ENCODE results near the gene ASB15. TPM values are rescaled to one million over a fixed set of nuclear protein-coding genes. Genes with fewer than 3 reads are reported as not detected.

Gene ASB15
- total and polyA plus RNA-seq, 2 experiments from 2014 or later, result not detected

- no peaks in the 10 kb centered on the region for H3K36me3 ChIP-seq (ENCODE audit: low read depth)
- H2AFZ ChIP-seq, result no peak overlapping the region
- H4K20me1 ChIP-seq (ENCODE audit: insufficient read depth), result no peaks in the 10 kb centered on the region
- no peak overlapping the region for H3K9ac ChIP-seq
- no peaks in the 10 kb centered on the region for H3K79me2 ChIP-seq (ENCODE audit: insufficient read depth)
- no peak overlapping the region for H3K4me3 ChIP-seq
- no peaks in the 10 kb centered on the region for H3K9me3 ChIP-seq (ENCODE audit: low read depth)
- peaks cover 15% of the 10 kb centered on the region for H3K4me1 ChIP-seq (ENCODE audit: insufficient read depth)
- TF ChIP-seq EZH2 (IDR thresholded peaks at IDR 0.05; ENCODE audit: insufficient read depth, poor library complexity, severe bottlenecking), result no peak
- no peak for TF ChIP-seq EZH2phosphoT487 (IDR thresholded peaks at IDR 0.05; ENCODE audit: insufficient read depth, low read depth)
- H3K4me2 ChIP-seq (ENCODE audit: unreplicated experiment), result no peak overlapping the region
- peaks cover 10% of the 10 kb centered on the region; the same call in 1 of the 2 replicates for H3F3A ChIP-seq (ENCODE audit: insufficient read depth)
- no peak overlapping the region for H3K27ac ChIP-seq
- in situ Hi-C loops (cut with MboI), result loop anchor here (10.0 kb wide), 1 partner anchor 227 kb away; no protein-coding TSS in a partner anchor
- DNase-seq, result no peak
- WGBS, 2 experiments (ENCODE audit: low coverage in 1 of 2, low lambda C conversion rate in 2 of 2, missing lambda C conversion rate in 2 of 2), result 81 to 86% methylated on average over 2 of the region's 2 CpGs
- H3K27me3 ChIP-seq (replicated peaks; ENCODE audit: insufficient read depth), result no peaks in the 10 kb centered on the region
- no peaks in the 10 kb centered on the region for H3K9me2 ChIP-seq (ENCODE audit: insufficient read depth)
These were observed 36.3 kb downstream of the ASB15 start for GRCh38 chr7:123637878-123638277.

GRCh38 chr7:123639631-123640030 is 38.0 kb downstream of the ASB15 start:
- Histone ChIP-seq H3K9me2 (ENCODE audit: insufficient read depth) (no peaks in the 10 kb centered on the region; the same call in 1 of the 2 replicates), H3K79me2 (ENCODE audit: insufficient read depth) (no peaks in the 10 kb centered on the region), H4K20me1 (ENCODE audit: insufficient read depth) (no peaks in the 10 kb centered on the region), H3K9me3 (ENCODE audit: low read depth) (no peaks in the 10 kb centered on the region), H3K4me3 (no peak overlapping the region), H2AFZ (no peak overlapping the region), H3K9ac (no peak overlapping the region), H3K27me3 (replicated peaks; ENCODE audit: insufficient read depth) (no peaks in the 10 kb centered on the region), H3K36me3 (ENCODE audit: low read depth) (no peaks in the 10 kb centered on the region), H3K27ac (no peak overlapping the region), H3K4me1 (ENCODE audit: insufficient read depth) (peaks cover 12% of the 10 kb centered on the region), H3F3A (ENCODE audit: insufficient read depth) (peaks cover 14% of the 10 kb centered on the region), H3K4me2 (ENCODE audit: unreplicated experiment) (no peak overlapping the region)
- TF ChIP-seq EZH2phosphoT487 (IDR thresholded peaks at IDR 0.05; ENCODE audit: insufficient read depth, low read depth) (no peak), EZH2 (IDR thresholded peaks at IDR 0.05; ENCODE audit: insufficient read depth, poor library complexity, severe bottlenecking) (no peak)
- in situ Hi-C loops (cut with MboI), result loop anchor here (10.0 kb wide), 1 partner anchor 225 kb away; no protein-coding TSS in a partner anchor
- 73 to 79% methylated on average over 2 of the region's 2 CpGs for WGBS, 2 experiments (ENCODE audit: low coverage in 1 of 2, low lambda C conversion rate in 2 of 2, missing lambda C conversion rate in 2 of 2)
- no peak for DNase-seq

- H3K9ac ChIP-seq, result no peak overlapping the region
- no peaks in the 10 kb centered on the region; the same call in 1 of the 2 replicates for H3K9me2 ChIP-seq (ENCODE audit: insufficient read depth)
- no peaks in the 10 kb centered on the region for H3K9me3 ChIP-seq (ENCODE audit: low read depth)
- H3K4me1 ChIP-seq (ENCODE audit: insufficient read depth), result peaks cover 12% of the 10 kb centered on the region
- no peak overlapping the region for H3K27ac ChIP-seq
- H3K79me2 ChIP-seq (ENCODE audit: insufficient read depth), result no peaks in the 10 kb centered on the region
- no peak overlapping the region for H2AFZ ChIP-seq
- no peaks in the 10 kb centered on the region for H3K36me3 ChIP-seq (ENCODE audit: low read depth)
- no peak overlapping the region for H3K4me3 ChIP-seq
- in situ Hi-C loops (cut with MboI), result no loop called here
- no peaks in the 10 kb centered on the region for H4K20me1 ChIP-seq (ENCODE audit: insufficient read depth)
- H3K27me3 ChIP-seq (replicated peaks; ENCODE audit: insufficient read depth), result no peaks in the 10 kb centered on the region
- H3K4me2 ChIP-seq (ENCODE audit: unreplicated experiment), result no peak overlapping the region
- TF ChIP-seq EZH2phosphoT487 (IDR thresholded peaks at IDR 0.05; ENCODE audit: insufficient read depth, low read depth) (no peak), EZH2 (IDR thresholded peaks at IDR 0.05; ENCODE audit: insufficient read depth, poor library complexity, severe bottlenecking) (no peak)
- peaks cover 18% of the 10 kb centered on the region for H3F3A ChIP-seq (ENCODE audit: insufficient read depth)
- no peak for DNase-seq
These were observed 39.0 kb downstream of the ASB15 start for GRCh38 chr7:123640583-123640982.

- H3K4me3 ChIP-seq, result no peak overlapping the region
- 66 to 71% methylated on average over 5 of the region's 5 CpGs for WGBS, 2 experiments (ENCODE audit: low coverage in 1 of 2, low lambda C conversion rate in 2 of 2, missing lambda C conversion rate in 2 of 2)
- no peaks in the 10 kb centered on the region; the same call in 1 of the 2 replicates for H3K9me2 ChIP-seq (ENCODE audit: insufficient read depth)
- no peak overlapping the region for H3K4me2 ChIP-seq (ENCODE audit: unreplicated experiment)
- in situ Hi-C loops (cut with MboI), result no loop called here
- peaks cover 18% of the 10 kb centered on the region for H3F3A ChIP-seq (ENCODE audit: insufficient read depth)
- no peak overlapping the region for H3K9ac ChIP-seq
- no peak for TF ChIP-seq EZH2 (IDR thresholded peaks at IDR 0.05; ENCODE audit: insufficient read depth, poor library complexity, severe bottlenecking)
- TF ChIP-seq EZH2phosphoT487 (IDR thresholded peaks at IDR 0.05; ENCODE audit: insufficient read depth, low read depth), result no peak
- no peaks in the 10 kb centered on the region for H3K79me2 ChIP-seq (ENCODE audit: insufficient read depth)
- H2AFZ ChIP-seq, result no peak overlapping the region
- H3K27me3 ChIP-seq (replicated peaks; ENCODE audit: insufficient read depth), result no peaks in the 10 kb centered on the region
- no peaks in the 10 kb centered on the region for H3K9me3 ChIP-seq (ENCODE audit: low read depth)
- H3K36me3 ChIP-seq (ENCODE audit: low read depth), result no peaks in the 10 kb centered on the region
- no peaks in the 10 kb centered on the region for H4K20me1 ChIP-seq (ENCODE audit: insufficient read depth)
- no peak for DNase-seq
- no peak overlapping the region for H3K27ac ChIP-seq
- H3K4me1 ChIP-seq (ENCODE audit: insufficient read depth), result peaks cover 14% of the 10 kb centered on the region
These were observed 40.3 kb downstream of the ASB15 start for GRCh38 chr7:123641901-123642300.
